Measurements from ENCODE around the gene AMY2A. TPM values are rescaled to one million over a fixed set of nuclear protein-coding genes. Genes with fewer than 3 reads are reported as not detected.
"Not testable (repeated sequence)": the region's sequence is repeated elsewhere in the genome, so short reads cannot be mapped to it uniquely, and the experiment has no call there.

Gene AMY2A
- not detected for polyA plus RNA-seq (2013, experiment 1 of 2)
- polyA plus RNA-seq (2013, experiment 2 of 2), result not detected

DNA sequence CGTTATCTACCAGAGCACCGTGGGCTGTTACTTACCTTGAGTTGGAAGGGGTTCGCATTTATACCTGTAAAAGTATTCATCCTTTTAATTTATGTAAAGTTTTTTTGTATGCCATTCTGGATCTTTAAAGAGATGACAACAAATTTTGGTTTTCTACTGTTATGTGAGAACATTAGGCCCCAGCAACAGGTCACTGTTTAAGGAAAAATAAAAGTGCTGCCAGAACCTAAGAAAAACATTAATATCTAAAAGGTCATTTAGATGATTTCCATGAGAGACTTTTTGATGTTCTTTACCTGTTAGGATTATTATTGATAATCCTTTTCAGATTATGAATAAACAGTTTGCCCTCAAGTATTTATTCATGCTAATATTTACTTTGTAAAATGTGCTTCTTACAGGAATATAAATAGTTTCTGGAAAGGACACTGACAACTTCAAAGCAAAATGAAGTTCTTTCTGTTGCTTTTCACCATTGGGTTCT is at the start of gene AMY2A:
Gene AMY2A (plus strand): TSS at position 434 of the 484 bp plus-strand sequence. CDS start 14 bp downstream, at position 448.
- not testable (repeated sequence) for H3K9me3 ChIP-seq (ENCODE audit: insufficient read depth, low read depth, low read length); H3K4me3 ChIP-seq (ENCODE audit: low read length); H3K36me3 ChIP-seq (ENCODE audit: insufficient read depth, low read length); H3K27me3 ChIP-seq (ENCODE audit: insufficient read depth, low read length); H3K4me1 ChIP-seq (ENCODE audit: insufficient read depth, low read length); H3K9ac ChIP-seq (ENCODE audit: low read depth, low read length); H3K27ac ChIP-seq (ENCODE audit: low read depth, low read length)
- WGBS, result 100% methylated on average over 1 of the region's 3 CpGs

DNA sequence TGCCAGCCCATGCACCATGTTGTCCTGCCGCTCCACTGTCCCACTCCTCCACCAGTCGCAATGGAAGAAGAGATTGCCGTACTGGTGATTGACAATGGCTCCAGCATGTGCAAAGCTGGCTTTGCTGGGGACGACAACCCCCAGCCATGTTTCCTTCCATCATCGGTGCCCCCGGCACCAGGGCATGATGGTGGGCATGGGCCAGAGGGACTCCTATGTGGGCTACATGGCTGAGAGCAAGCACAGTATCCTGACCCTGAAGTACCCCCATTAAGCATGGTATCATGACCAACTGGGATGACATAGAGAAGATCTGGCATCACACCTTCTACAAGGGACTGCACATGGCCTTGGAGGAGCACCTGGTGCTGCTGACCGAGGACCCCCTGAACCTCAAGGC is 47.7 kb upstream of the AMY2A start:
- 98% methylated on average over 7 of the region's 7 CpGs for WGBS
- H3K4me3 ChIP-seq (ENCODE audit: low read length), result no peak overlapping the region
- H3K4me1 ChIP-seq (ENCODE audit: insufficient read depth, low read length), result no peaks in the 10 kb centered on the region
- H3K9ac ChIP-seq (ENCODE audit: low read depth, low read length), result no peak overlapping the region
- H3K27ac ChIP-seq (ENCODE audit: low read depth, low read length), result no peak overlapping the region
- no peaks in the 10 kb centered on the region for H3K27me3 ChIP-seq (ENCODE audit: insufficient read depth, low read length)
- no peaks in the 10 kb centered on the region for H3K9me3 ChIP-seq (ENCODE audit: insufficient read depth, low read depth, low read length)
- H3K36me3 ChIP-seq (ENCODE audit: insufficient read depth, low read length), result no peaks in the 10 kb centered on the region

DNA sequence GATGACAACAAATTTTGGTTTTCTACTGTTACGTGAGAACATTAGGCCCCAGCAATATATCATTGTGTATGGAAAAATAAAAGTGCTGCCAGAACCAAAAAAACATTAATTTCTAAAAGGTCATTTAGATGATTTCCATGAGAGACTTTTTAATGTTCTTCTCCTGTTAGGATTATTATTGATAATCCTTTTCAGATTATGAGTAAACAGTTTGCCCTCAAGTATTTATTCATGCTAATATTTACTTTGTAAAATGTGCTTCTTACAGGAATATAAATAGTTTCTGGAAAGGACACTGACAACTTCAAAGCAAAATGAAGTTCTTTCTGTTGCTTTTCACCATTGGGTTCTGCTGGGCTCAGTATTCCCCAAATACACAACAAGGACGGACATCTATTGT is 45.9 kb upstream of the AMY2A start, which contains the start of gene AMY2B:
Gene AMY2B (plus strand): TSS at position 301 of the 400 bp plus-strand sequence. CDS start 14 bp downstream, at position 315.
- 88% methylated on average over 1 of the region's 2 CpGs for WGBS
- H3K4me1 ChIP-seq (ENCODE audit: insufficient read depth, low read length); H3K27me3 ChIP-seq (ENCODE audit: insufficient read depth, low read length); H3K9ac ChIP-seq (ENCODE audit: low read depth, low read length); H3K27ac ChIP-seq (ENCODE audit: low read depth, low read length); H3K9me3 ChIP-seq (ENCODE audit: insufficient read depth, low read depth, low read length); H3K4me3 ChIP-seq (ENCODE audit: low read length); H3K36me3 ChIP-seq (ENCODE audit: insufficient read depth, low read length): not testable (repeated sequence)

DNA sequence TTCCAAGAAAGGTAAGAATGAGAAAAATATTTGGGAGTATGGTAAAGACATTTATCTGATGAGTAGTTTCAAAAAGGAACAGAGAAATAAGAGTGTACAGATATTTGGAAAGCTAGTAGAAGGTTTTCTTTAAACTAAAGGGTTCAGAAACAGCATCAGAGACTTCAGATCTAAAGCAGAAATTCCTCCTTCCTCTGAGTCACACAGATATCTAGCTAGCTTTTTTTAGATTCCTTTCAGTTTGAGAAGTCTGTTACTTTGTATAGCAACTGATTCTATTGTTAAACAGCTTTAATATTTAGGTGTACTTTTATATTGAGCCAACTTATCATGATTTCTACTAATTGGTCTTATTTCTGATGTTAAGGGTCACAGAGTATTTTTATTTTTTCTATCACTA is 41.2 kb upstream of the AMY2A start:
- Histone ChIP-seq H3K27me3 (ENCODE audit: insufficient read depth, low read length) (no peaks in the 10 kb centered on the region), H3K4me1 (ENCODE audit: insufficient read depth, low read length) (no peaks in the 10 kb centered on the region), H3K4me3 (ENCODE audit: low read length) (no peak overlapping the region), H3K9me3 (ENCODE audit: insufficient read depth, low read depth, low read length) (no peaks in the 10 kb centered on the region), H3K27ac (ENCODE audit: low read depth, low read length) (no peak overlapping the region), H3K9ac (ENCODE audit: low read depth, low read length) (no peak overlapping the region), H3K36me3 (ENCODE audit: insufficient read depth, low read length) (no peaks in the 10 kb centered on the region)

DNA sequence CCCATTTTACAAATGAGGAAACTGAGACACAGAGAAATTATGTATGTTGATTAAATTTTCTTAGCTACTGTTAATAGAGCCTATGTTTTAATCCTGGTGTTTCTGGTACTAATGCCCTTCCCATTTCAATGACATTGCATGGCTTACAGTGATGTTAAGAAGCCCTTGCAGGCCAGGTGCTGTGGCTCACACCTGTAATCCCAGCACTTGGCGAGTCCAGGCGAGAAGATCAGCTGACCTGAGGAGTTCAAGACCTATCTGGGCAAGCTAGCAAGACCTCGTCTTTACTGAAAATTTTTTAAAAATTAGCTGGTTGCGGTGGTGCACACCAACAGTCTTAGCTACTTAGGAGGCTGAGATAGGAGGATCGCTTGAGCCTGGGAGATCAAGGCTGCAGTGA is 40.4 kb upstream of the AMY2A start:
- not testable (repeated sequence) for H3K9ac ChIP-seq (ENCODE audit: low read depth, low read length); H3K4me3 ChIP-seq (ENCODE audit: low read length); H3K4me1 ChIP-seq (ENCODE audit: insufficient read depth, low read length); H3K9me3 ChIP-seq (ENCODE audit: insufficient read depth, low read depth, low read length); H3K27ac ChIP-seq (ENCODE audit: low read depth, low read length); H3K27me3 ChIP-seq (ENCODE audit: insufficient read depth, low read length); H3K36me3 ChIP-seq (ENCODE audit: insufficient read depth, low read length)
- 92% methylated on average over 2 of the region's 5 CpGs for WGBS

DNA sequence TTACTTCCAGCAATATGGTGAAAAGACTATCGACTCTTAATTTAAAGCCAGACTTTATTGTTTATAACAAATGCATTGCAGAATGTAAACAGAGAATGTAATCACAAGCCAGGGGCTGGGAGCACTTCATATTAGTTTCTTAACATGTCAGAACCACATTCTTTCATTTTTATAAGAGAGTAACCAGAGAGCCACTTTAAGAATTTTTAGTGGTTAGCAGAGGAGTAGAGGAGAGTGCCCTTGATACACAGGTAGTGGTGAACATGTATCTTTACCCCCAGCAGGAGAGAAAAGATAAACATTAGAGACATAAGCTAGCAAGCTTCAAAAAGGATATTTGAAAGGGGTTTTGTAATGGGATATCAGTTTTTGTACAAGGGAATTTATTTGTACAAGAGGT is 34.8 kb upstream of the AMY2A start:
- Histone ChIP-seq H3K4me1 (ENCODE audit: insufficient read depth, low read length) (no peaks in the 10 kb centered on the region), H3K27me3 (ENCODE audit: insufficient read depth, low read length) (no peaks in the 10 kb centered on the region), H3K4me3 (ENCODE audit: low read length) (no peak overlapping the region), H3K9me3 (ENCODE audit: insufficient read depth, low read depth, low read length) (peaks cover 10% of the 10 kb centered on the region), H3K27ac (ENCODE audit: low read depth, low read length) (no peak overlapping the region), H3K36me3 (ENCODE audit: insufficient read depth, low read length) (no peaks in the 10 kb centered on the region), H3K9ac (ENCODE audit: low read depth, low read length) (no peak overlapping the region)
- WGBS, result 80% methylated on average over 1 of the region's 1 CpG

DNA sequence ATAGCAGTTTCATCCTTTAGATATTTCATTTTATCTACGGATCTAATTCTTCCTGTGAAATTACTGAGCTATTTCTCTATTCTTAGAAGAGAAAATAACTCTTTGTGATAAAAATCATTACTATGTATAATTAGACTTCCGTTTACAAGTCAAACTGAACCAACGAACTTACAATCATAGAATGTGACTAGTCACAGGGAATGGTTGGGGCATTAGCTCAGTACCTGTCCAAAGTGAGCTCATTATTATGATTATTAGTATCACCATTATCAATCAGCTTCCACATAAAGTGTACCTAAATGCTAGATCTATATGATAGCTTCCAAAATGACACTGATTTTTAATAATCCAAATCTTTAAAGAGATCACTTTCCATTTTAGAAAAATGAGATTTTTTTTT is 33.3 kb upstream of the AMY2A start:
- no peaks in the 10 kb centered on the region for H3K36me3 ChIP-seq (ENCODE audit: insufficient read depth, low read length)
- H3K27ac ChIP-seq (ENCODE audit: low read depth, low read length), result no peak overlapping the region
- H3K9me3 ChIP-seq (ENCODE audit: insufficient read depth, low read depth, low read length), result peaks cover 24% of the 10 kb centered on the region
- H3K9ac ChIP-seq (ENCODE audit: low read depth, low read length), result no peak overlapping the region
- no peaks in the 10 kb centered on the region for H3K4me1 ChIP-seq (ENCODE audit: insufficient read depth, low read length)
- H3K27me3 ChIP-seq (ENCODE audit: insufficient read depth, low read length), result no peaks in the 10 kb centered on the region
- no peak overlapping the region for H3K4me3 ChIP-seq (ENCODE audit: low read length)
- WGBS, result 84% methylated on average over 2 of the region's 3 CpGs

DNA sequence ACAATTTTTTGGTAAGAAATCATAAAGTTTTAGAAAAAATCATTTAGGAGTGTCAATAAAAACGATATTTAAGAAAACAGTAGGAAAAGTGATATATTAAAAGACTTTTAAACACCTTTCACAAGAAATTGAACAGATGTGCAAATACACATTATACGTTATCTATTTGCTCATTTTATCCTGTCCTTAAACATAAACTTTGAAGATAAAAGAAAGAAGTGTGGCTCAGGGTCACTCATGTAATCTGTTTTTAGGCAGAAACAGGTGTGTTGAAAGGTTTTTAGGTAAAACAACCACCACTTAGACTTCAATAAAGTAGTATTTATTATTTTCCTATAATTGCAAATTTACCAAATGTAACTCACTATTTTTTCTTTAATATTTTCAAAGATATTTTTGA is 32.7 kb upstream of the AMY2A start:
- no peak overlapping the region for H3K27ac ChIP-seq (ENCODE audit: low read depth, low read length)
- H3K9ac ChIP-seq (ENCODE audit: low read depth, low read length), result no peak overlapping the region
- WGBS, result no CpG with 5 or more reads among the region's 2 CpGs
- H3K4me1 ChIP-seq (ENCODE audit: insufficient read depth, low read length), result no peaks in the 10 kb centered on the region
- H3K9me3 ChIP-seq (ENCODE audit: insufficient read depth, low read depth, low read length), result peaks cover 31% of the 10 kb centered on the region
- H3K4me3 ChIP-seq (ENCODE audit: low read length), result no peak overlapping the region
- no peaks in the 10 kb centered on the region for H3K27me3 ChIP-seq (ENCODE audit: insufficient read depth, low read length)
- H3K36me3 ChIP-seq (ENCODE audit: insufficient read depth, low read length), result no peaks in the 10 kb centered on the region

DNA sequence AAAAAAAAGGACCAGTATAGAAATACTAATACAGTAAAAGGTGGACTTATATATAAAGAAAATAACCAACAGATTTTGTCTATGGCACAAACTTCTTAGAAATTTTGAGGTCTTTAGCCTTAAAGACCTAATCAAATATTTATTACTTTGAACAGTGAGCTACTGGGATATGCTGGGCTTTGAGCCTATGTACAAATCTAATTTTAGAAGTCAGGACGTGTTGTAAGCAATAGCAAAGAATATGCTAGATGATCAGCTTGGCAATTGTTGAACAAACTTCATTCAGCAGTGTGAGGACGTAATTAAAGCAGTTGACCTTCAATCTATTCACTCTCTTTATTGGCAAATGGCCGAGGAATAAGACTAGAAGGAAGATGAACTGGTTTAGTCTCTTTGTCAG is 14.5 kb upstream of the AMY2A start:
- not testable (repeated sequence) for H3K27ac ChIP-seq (ENCODE audit: low read depth, low read length); H3K4me1 ChIP-seq (ENCODE audit: insufficient read depth, low read length)
- WGBS, result no CpG with 5 or more reads among the region's 3 CpGs

DNA sequence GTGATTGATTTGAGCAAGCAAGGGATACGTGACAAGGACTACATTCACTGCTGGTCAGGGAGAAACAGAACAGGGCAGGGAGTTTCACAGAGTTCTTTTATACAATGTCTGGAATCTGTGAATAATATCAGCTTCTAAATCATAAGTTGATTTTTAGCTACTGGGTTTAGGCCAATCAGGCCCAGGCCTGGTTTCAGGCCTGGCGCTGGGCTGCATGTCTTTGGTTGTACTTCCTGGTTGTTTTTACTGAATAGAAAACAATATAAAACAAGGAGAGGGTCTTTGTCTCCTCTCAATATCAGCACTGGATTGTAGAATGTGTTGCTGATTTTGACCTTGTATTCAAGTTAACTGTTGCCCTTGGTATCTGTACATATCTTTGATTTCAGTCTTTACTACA is 865 bp upstream of the AMY2A start:
- H3K9me3 ChIP-seq (ENCODE audit: insufficient read depth, low read depth, low read length), result no peaks in the 10 kb centered on the region
- WGBS, result 79% methylated on average over 2 of the region's 2 CpGs

More for the DNA sequence above, 14.5 kb upstream of the AMY2A start:
- not testable (repeated sequence) for H3K27me3 ChIP-seq (ENCODE audit: insufficient read depth, low read length); H3K9ac ChIP-seq (ENCODE audit: low read depth, low read length); H3K36me3 ChIP-seq (ENCODE audit: insufficient read depth, low read length); H3K4me3 ChIP-seq (ENCODE audit: low read length); H3K9me3 ChIP-seq (ENCODE audit: insufficient read depth, low read depth, low read length)

DNA sequence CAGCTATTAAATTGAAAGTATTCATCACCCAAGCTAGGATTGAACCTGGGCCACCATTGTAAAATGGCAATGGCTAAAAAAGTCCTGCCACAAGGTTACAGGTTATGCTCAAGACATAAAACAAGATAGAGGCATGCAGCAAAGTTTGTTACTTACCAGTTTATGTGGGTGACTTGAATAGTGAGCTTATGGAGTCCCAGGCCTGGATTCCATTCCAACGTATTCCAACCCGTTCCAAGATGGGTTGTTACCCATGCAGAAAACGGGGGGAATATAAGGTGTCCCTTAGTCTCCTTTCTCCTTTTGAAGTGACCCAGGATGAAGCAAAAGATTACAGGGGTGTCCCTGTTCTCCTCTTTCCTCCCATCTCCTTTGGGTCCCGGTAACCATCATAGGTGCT is 10.2 kb downstream of the AMY2A start:
- H3K9ac ChIP-seq (ENCODE audit: low read depth, low read length); H3K9me3 ChIP-seq (ENCODE audit: insufficient read depth, low read depth, low read length); H3K27me3 ChIP-seq (ENCODE audit: insufficient read depth, low read length); H3K36me3 ChIP-seq (ENCODE audit: insufficient read depth, low read length); H3K27ac ChIP-seq (ENCODE audit: low read depth, low read length); H3K4me1 ChIP-seq (ENCODE audit: insufficient read depth, low read length); H3K4me3 ChIP-seq (ENCODE audit: low read length): not testable (repeated sequence)
- WGBS, result 82% methylated on average over 3 of the region's 4 CpGs

More for the DNA sequence above, 865 bp upstream of the AMY2A start:
- Histone ChIP-seq H3K4me1 (ENCODE audit: insufficient read depth, low read length) (no peaks in the 10 kb centered on the region), H3K9ac (ENCODE audit: low read depth, low read length) (no peak overlapping the region), H3K4me3 (ENCODE audit: low read length) (no peak overlapping the region), H3K27me3 (ENCODE audit: insufficient read depth, low read length) (no peaks in the 10 kb centered on the region), H3K36me3 (ENCODE audit: insufficient read depth, low read length) (no peaks in the 10 kb centered on the region), H3K27ac (ENCODE audit: low read depth, low read length) (no peak overlapping the region)

DNA sequence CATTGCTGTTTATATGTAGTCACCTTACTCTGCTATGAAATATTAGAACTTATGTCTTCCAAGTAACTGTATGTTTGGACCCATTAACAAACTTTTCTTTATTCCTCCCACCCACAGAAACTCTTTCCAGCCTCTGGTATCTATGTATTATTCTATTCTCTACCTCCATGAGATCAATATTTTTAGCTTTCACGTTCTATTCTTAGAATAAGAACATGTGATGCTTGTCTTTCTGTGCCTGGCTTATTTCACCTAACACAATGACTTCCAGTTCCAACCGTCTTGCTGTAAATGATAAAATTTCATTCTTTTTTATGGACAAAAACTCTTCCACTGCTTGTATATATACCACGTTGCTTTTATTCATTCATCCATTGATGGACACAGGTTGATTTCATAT is 24.0 kb downstream of the AMY2A start:
- H3K4me3 ChIP-seq (ENCODE audit: low read length); H3K27me3 ChIP-seq (ENCODE audit: insufficient read depth, low read length); H3K4me1 ChIP-seq (ENCODE audit: insufficient read depth, low read length); H3K9ac ChIP-seq (ENCODE audit: low read depth, low read length); H3K27ac ChIP-seq (ENCODE audit: low read depth, low read length); H3K9me3 ChIP-seq (ENCODE audit: insufficient read depth, low read depth, low read length); H3K36me3 ChIP-seq (ENCODE audit: insufficient read depth, low read length): not testable (repeated sequence)
- no CpG with 5 or more reads among the region's 3 CpGs for WGBS

All from HUES64 (cell line).